Lower leg skin (tissue), 3 donors: Measurements from ENCODE around the gene TMCC3.

Experiments used
- CTCF ChIP-seq, 3 donors: fragments of 450-650 bp; IDR thresholded peaks; one replicate each; pipeline ENCODE4 v1.5.1; 2016; ENCODE audit warnings: antibody characterized with exemption in 3 of 3, mild to moderate bottlenecking in 3 of 3, moderate library complexity in 2 of 3
- POLR2A ChIP-seq, 2 donors: fragments of 450-650 bp; IDR thresholded peaks; one replicate each; pipeline ENCODE4 v1.6.1; 2016 to 2017; ENCODE audit warnings: antibody characterized with exemption in 2 of 2, mild to moderate bottlenecking in 1 of 2, moderate library complexity in 1 of 2

DNA sequence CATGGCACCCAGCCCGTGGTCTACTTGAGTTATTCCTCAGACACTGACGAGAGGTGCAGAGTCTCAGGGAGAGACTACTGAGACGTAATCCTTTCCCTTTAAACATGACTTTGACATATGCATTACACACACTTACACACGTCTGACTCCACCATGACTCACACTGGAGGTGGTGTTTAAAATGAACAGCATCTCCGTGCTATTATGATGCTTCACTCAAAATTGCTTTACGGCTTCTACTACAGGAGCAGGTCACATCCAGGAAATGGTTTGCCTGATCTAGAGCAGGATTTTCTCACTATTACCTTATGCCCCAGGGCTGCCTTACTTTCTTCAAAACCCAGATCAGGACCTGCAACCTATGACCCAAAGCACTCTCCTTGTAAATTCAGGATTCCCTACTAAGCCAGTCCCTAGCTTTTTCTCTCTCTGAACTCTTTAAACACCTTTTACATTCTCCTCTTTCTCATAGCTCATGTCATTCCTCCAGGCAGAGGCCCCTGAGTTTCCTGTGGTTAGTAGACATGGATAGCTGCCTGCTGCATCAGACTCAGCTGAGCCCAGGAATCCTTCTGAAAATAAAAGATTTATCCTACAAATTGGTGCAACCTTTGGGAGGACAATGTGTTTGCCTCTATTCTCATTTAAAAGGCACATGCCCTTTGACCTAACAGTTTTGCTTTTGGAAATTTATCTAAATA is 31.2 kb downstream of the TMCC3 start:
- no peak for TF ChIP-seq POLR2A (IDR thresholded peaks at IDR 0.05)
- TF ChIP-seq CTCF (IDR thresholded peaks at IDR 0.05): no peak
